Naive thymus-derived CD4-positive, alpha-beta T cell (primary cell): ENCODE data around the gene F10. TPM values are rescaled to one million over a fixed set of nuclear protein-coding genes. Genes with fewer than 3 reads are reported as not detected.

Experiments used
- ATAC-seq: fragments of 150-1000 bp; cut with Tn5 transposase; 2 replicates; pipeline ENCODE4 v1.10.0; 2021; ENCODE audit warnings: mild to moderate bottlenecking, moderate library complexity
- CTCF ChIA-PET: fragments of 350-600 bp; sonication (Branson Sonifier 250); formaldehyde crosslinking; loops from one replicate; lab custom pipeline; 2021; ENCODE audit warnings: antibody characterized with exemption; lab: Charles Lee
- POLR2A ChIA-PET: fragments of 350-600 bp; sonication (Branson Sonifier 250); formaldehyde crosslinking; loops from one replicate; lab custom pipeline; 2021; ENCODE audit warnings: antibody characterized with exemption, inconsistent platforms; lab: Charles Lee
- DNase-seq, 9 donors: peaks; one replicate each; pipeline versions ENCODE4 v3.0.0 to v3.0.0-alpha.2; 2020 to 2022; ENCODE audit warnings: mixed read lengths in 1 of 9
- H3K27ac ChIP-seq: one replicate; pipeline ENCODE4 v1.7.0; 2013; ENCODE audit warnings: mild to moderate bottlenecking, low read depth, low read length, moderate library complexity
- H3K27me3 ChIP-seq, 2 donors: one replicate each; pipeline ENCODE4 v1.7.0; 2013; ENCODE audit warnings: low read length in 2 of 2, mild to moderate bottlenecking in 2 of 2, moderate library complexity in 2 of 2; ENCODE audit not compliant: control insufficient read depth in 2 of 2, insufficient read depth in 2 of 2
- H3K36me3 ChIP-seq, 3 experiments: 1 replicate in 2 of 3; 2 replicates in 1 of 3; pipeline ENCODE4 v1.7.0; 2013; ENCODE audit warnings: low read length in 3 of 3, mild to moderate bottlenecking in 3 of 3, moderate library complexity in 1 of 3; ENCODE audit not compliant: insufficient read depth in 3 of 3, control insufficient read depth in 2 of 3
- H3K4me1 ChIP-seq, 2 donors: one replicate each; pipeline ENCODE4 v1.7.0; 2013; ENCODE audit warnings: low read length in 2 of 2, mild to moderate bottlenecking in 2 of 2, moderate library complexity in 1 of 2; ENCODE audit not compliant: control insufficient read depth in 2 of 2, insufficient read depth in 2 of 2
- H3K4me3 ChIP-seq: 2 replicates; pipeline ENCODE4 v1.7.0; 2013; ENCODE audit warnings: mild to moderate bottlenecking, low read length
- H3K9me3 ChIP-seq, 3 experiments: 1 replicate in 2 of 3; 2 replicates in 1 of 3; pipeline ENCODE4 v1.7.0; 2013; ENCODE audit warnings: low read length in 3 of 3; ENCODE audit not compliant: control insufficient read depth in 2 of 3
- H3K27ac Mint-ChIP-seq, 9 donors: one replicate each; pipeline ENCODE4 v1.8.0; 2020 to 2022; ENCODE audit warnings: mixed read lengths in 9 of 9, mild to moderate bottlenecking in 8 of 9, moderate library complexity in 5 of 9, inconsistent platforms in 2 of 9
- H3K27me3 Mint-ChIP-seq, 5 donors: one replicate each; pipeline ENCODE4 v1.8.0; 2021 to 2022; ENCODE audit warnings: mixed read lengths in 5 of 5, mild to moderate bottlenecking in 1 of 5
- H3K36me3 Mint-ChIP-seq, 5 donors: one replicate each; pipeline ENCODE4 v1.8.0; 2020 to 2022; ENCODE audit warnings: mixed read lengths in 5 of 5, mild to moderate bottlenecking in 3 of 5, inconsistent platforms in 1 of 5
- H3K4me1 Mint-ChIP-seq, 7 donors: one replicate each; pipeline ENCODE4 v1.8.0; 2020 to 2022; ENCODE audit warnings: mixed read lengths in 7 of 7, mild to moderate bottlenecking in 3 of 7, inconsistent platforms in 1 of 7
- H3K4me3 Mint-ChIP-seq, 10 donors: one replicate each; pipeline ENCODE4 v1.8.0; 2020 to 2022; ENCODE audit warnings: mild to moderate bottlenecking in 10 of 10, mixed read lengths in 10 of 10, moderate library complexity in 6 of 10, inconsistent platforms in 2 of 10
- H3K9me3 Mint-ChIP-seq, 11 donors: one replicate each; pipeline ENCODE4 v1.8.0; 2020 to 2022; ENCODE audit warnings: mixed read lengths in 11 of 11, mild to moderate bottlenecking in 4 of 11, inconsistent platforms in 1 of 11, moderate library complexity in 1 of 11
- intact Hi-C, 2 donors: fragments of 100-400 bp; cut with micrococcal nuclease; formaldehyde crosslinking; loops; one replicate each; pipeline ENCODE4 v1.15.1; 2023
- polyA plus RNA-seq, 2 donors: library from polyadenylated mRNA; unstranded; fragments of 300-500 nt; fragmentation: Illumina TruSeq; gene quantifications; one replicate each; pipeline ENCODE4 v1.2.3, GENCODE V29; 2021
- total RNA-seq, 6 experiments: library from RNA in 5 of 6; stranded (reverse) in 5 of 6; gene quantifications; 1 replicate in 5 of 6; 2 replicates in 1 of 6; pipeline ENCODE4 v1.2.3 and lab custom pipeline; 2021 to 2026

Gene F10
- total and polyA plus RNA-seq, 7 experiments from 2014 or later, result not detected

DNA sequence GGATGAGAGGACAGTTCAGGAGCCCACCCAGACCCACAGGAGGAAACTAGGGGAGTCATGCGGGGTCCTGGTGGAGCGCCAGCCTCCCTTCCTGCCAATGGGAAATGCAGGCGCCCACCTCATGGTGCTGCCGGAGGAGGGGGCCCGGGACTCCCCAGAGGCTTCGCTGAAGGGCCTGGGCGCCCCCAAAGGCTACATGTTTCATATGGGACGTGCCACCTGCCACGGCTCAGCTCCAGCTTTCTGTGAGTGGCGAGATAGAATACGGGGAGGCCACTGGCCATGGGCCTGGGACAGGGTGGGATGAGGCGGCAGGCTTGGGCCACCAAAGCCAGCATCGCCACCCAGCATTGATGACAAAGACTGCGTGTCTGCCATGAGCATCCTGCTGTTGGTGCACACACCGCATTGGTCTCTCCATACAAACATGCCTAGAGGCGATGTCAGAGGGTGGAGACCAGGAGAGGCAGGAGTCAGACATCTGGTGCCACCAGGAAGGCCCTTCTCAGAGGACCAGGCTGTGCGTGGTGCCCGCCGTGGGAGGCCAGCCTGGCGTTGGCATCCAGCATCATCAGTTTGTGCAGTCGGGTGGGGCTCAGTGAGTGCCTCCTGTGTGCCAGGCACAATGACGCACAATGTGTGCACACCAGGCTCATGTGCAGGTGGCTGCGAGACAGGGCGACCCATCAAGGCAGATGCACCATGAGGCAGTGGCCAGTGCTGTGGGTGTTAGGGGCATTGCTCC is 1.2 kb upstream of the F10 start:
- no peaks in the 10 kb centered on the region for H3K9me3 ChIP-seq
- no peak overlapping the region for H3K27ac ChIP-seq
- Mint-ChIP-seq H3K4me1 (peaks cover 0 to 5% (median 0%) of the 10 kb centered on the region in 7 donors), H3K27me3 (peaks cover 1 to 12% (median 4%) of the 10 kb centered on the region in 5 donors), H3K9me3 (peaks cover 0 to 1% (median 0%) of the 10 kb centered on the region in 11 donors), H3K4me3 (no peak overlapping the region), H3K27ac (no peak overlapping the region), H3K36me3 (no peaks in the 10 kb centered on the region)
- ATAC-seq (no peak), DNase-seq (no peak)
- intact Hi-C loops, result no loop called here
- ChIA-PET POLR2A (no interaction called here), CTCF (no interaction called here)
- H3K4me1 ChIP-seq, result no peaks in the 10 kb centered on the region
- H3K36me3 ChIP-seq, result no peaks in the 10 kb centered on the region
- no peak overlapping the region for H3K4me3 ChIP-seq
- H3K27me3 ChIP-seq, result no peaks in the 10 kb centered on the region

DNA sequence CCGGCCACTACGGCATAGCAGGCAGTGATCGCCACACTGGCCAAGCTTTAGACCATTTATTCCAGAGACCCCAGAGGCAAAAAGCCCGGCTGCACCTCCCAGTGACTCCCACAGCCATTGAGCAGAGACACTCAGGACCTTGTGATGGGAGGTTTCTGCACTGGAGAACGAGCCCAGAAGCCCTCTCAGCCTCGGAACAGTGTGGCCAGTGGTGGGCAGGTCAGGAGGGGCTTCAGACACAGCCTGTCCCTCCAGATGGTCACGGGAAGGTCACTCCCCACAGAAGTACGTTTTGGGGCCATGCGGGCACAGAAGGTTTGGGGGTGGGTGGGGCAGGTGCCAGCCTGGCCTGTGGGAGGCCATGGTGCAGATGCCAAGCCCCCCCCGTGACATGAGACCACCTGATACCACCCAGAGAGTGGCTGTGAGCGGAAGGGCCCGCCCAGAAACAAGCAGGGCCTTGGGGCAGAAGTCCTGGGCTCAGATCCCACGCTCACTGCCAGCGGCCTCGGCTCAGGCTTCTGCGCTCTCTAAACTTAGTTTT is 599 bp upstream of the F10 start:
- H3K4me1 Mint-ChIP-seq, result peaks cover 0 to 5% (median 0%) of the 10 kb centered on the region in 7 donors
- CTCF ChIA-PET, result no interaction called here

DNA sequence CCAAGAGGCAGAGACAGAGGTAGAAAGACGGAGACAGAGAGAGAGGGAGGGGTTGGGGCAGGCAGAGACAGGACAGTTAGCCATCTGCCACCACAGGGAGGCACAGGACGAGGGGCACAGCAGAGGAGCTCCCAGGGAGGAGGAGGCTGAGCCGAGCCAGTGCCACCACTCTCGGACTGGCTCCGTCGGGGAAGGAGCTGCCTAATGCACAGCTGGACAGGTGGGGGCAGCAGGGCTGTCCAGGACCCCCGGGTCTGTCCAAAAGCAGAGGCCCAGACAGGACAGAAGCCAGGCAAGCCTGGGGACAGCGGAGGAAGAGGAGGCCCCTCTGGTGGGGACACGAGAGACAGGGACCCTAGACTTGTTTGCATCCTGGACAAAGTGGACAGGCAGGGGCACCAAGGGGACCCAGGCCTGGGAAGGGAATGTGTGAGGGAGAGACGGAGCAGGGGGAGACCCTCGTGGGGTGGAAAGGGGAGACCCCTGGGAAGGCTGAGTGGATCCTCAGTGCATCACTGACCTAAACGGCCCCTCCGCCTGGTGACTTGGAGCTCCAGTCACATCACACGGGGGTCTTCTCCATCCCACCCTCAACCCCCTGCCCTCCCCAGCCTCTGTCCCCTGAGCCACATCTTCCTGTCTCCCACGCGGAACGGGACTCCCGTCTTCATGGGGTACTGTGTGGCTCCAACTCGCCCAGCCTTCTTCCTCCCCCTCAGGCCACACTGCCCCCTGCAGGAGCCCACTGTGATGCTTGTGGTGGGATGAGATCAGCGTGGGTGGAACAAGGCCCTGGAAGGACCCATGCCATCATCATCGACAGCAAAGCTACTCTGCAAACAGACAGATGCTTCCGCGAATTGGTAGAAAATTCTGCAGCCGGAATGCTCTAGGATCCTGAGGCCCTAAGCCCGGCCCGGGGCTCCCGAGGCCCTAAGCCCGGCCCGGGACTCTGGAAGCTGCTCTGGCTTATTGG is 915 bp downstream of the F10 start:
- H3K27me3 Mint-ChIP-seq, result peaks cover 20 to 29% (median 21%) of the 10 kb centered on the region in 5 donors
- DNase-seq (no peak), ATAC-seq (no peak)
- no peak overlapping the region for H3K27ac Mint-ChIP-seq
- no peaks in the 10 kb centered on the region for H3K4me1 ChIP-seq
- POLR2A ChIA-PET, result no interaction called here
- H3K4me3 ChIP-seq, result no peak overlapping the region
- intact Hi-C loops, result no loop called here
- no peaks in the 10 kb centered on the region for H3K27me3 ChIP-seq
- H3K36me3 ChIP-seq, result no peaks in the 10 kb centered on the region
- CTCF ChIA-PET, result interaction anchor here (0.6 kb wide), 1 partner anchor 140 kb away, joined by 6 read pairs; no protein-coding TSS in a partner anchor
- H3K9me3 ChIP-seq, result no peaks in the 10 kb centered on the region
- peaks cover 0 to 1% (median 0%) of the 10 kb centered on the region in 11 donors for H3K9me3 Mint-ChIP-seq
- no peak overlapping the region for H3K4me3 Mint-ChIP-seq
- H3K27ac ChIP-seq, result no peak overlapping the region
- H3K4me1 Mint-ChIP-seq, result peaks cover 0 to 6% (median 0%) of the 10 kb centered on the region in 7 donors
- H3K36me3 Mint-ChIP-seq, result no peaks in the 10 kb centered on the region

More for the DNA sequence above, 599 bp upstream of the F10 start:
- Histone ChIP-seq H3K27ac (no peak overlapping the region), H3K27me3 (no peaks in the 10 kb centered on the region), H3K4me3 (no peak overlapping the region), H3K9me3 (no peaks in the 10 kb centered on the region), H3K4me1 (no peaks in the 10 kb centered on the region), H3K36me3 (no peaks in the 10 kb centered on the region)
- no peak for DNase-seq
- intact Hi-C loops, result no loop called here
- Mint-ChIP-seq H3K9me3 (peaks cover 0 to 1% (median 0%) of the 10 kb centered on the region in 11 donors), H3K27ac (no peak overlapping the region), H3K36me3 (no peaks in the 10 kb centered on the region), H3K27me3 (peaks cover 7 to 16% (median 8%) of the 10 kb centered on the region in 5 donors), H3K4me3 (no peak overlapping the region)
- no peak for ATAC-seq
- POLR2A ChIA-PET, result no interaction called here

DNA sequence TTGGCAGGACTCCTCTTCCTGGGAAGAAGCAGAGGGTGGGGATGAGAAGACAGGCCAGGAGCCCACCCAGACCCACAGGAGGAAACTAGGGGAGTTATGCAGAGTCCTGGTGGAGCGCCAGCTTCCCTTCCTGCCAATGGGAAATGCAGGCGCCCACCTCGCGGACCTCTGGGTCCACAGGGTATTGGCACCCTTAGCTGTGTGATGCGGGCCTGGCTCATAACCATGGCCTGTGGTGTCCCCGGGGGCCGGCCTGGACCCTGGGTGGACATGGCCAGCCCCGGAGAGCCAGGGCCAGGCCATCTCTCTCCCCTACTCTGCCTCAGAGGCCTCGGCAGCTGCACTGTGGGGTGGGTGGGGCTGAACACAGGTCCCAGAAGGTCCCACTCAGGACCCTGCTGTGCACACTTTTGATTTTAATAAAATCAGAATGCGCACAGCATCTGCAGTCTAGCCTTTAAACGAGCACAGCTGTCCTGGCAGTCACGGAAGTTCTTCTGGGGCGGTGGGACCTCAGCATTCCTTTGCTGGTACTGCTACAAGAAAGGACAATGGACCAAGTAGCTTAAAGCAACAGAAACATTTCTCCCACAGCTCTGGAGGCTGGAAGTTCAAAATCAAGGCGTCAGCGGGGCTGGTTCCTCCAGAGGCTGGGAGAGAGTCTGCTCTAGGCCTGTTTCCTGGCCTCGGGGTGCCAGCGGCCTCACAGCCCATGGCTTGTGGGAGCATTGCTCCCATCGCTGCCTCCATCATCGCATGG is 1.8 kb downstream of the F10 start:
- ATAC-seq (no peak), DNase-seq (no peak)
- H3K4me1 ChIP-seq, result no peaks in the 10 kb centered on the region
- ChIA-PET POLR2A (no interaction called here), CTCF (interaction anchor here (0.6 kb wide), 1 partner anchor 141 kb away, joined by 6 read pairs; no protein-coding TSS in a partner anchor)
- H3K4me3 Mint-ChIP-seq, result no peak overlapping the region
- H3K36me3 Mint-ChIP-seq, result no peaks in the 10 kb centered on the region
- H3K9me3 Mint-ChIP-seq, result peaks cover 0 to 1% (median 0%) of the 10 kb centered on the region in 11 donors
- peaks cover 0 to 6% (median 0%) of the 10 kb centered on the region in 7 donors for H3K4me1 Mint-ChIP-seq
- H3K27me3 Mint-ChIP-seq, result peaks cover 27 to 34% (median 28%) of the 10 kb centered on the region in 5 donors
- no peaks in the 10 kb centered on the region for H3K27me3 ChIP-seq
- no peaks in the 10 kb centered on the region for H3K9me3 ChIP-seq
- H3K36me3 ChIP-seq, result no peaks in the 10 kb centered on the region
- no peak overlapping the region for H3K4me3 ChIP-seq
- H3K27ac Mint-ChIP-seq, result no peak overlapping the region
- intact Hi-C loops, result no loop called here
- no peak overlapping the region for H3K27ac ChIP-seq

DNA sequence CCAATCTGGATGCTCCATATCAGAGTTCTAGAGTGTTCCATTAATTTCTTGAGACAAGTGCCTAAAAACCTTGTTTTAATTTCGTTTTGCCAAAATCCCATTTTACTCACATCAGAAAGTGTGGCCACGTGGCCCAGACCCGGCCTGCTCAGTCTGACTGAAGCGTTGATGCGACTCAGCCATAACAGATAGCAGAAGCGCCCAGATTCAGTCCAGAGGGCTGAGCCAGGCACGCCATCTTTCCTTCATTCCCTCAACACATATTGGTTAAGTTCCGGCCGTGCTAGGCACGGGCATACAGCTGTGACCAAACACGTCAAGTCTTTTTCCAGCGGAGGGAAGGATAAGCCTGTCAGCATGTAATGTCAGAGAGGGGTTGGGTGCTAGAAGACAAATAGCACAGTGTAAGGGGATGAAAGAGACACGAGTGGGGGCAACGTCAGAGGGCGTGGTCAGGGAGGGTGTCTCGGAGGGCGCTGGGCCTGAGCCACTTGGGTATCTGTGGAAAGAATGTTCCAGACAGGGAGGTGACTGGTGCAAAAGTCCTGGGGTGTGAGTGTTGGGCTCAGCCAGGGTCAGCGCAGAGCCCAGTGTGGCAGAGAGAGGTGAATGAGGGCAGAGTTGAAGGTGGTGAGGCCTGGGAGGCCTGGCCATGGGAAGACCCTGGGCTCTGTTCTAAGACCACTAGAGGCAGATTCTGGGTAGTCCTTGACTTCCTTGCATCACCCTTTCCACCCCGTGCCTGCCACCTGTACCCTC is 3.1 kb downstream of the F10 start:
- POLR2A ChIA-PET, result no interaction called here
- Mint-ChIP-seq H3K27me3 (peaks cover 28 to 34% (median 28%) of the 10 kb centered on the region in 5 donors), H3K27ac (no peak overlapping the region), H3K4me3 (no peak overlapping the region), H3K4me1 (peaks cover 0 to 6% (median 4%) of the 10 kb centered on the region in 7 donors), H3K36me3 (no peaks in the 10 kb centered on the region), H3K9me3 (peaks cover 0 to 1% (median 0%) of the 10 kb centered on the region in 11 donors)
- ATAC-seq (no peak), DNase-seq (no peak)
- no peaks in the 10 kb centered on the region for H3K9me3 ChIP-seq
- no peaks in the 10 kb centered on the region for H3K4me1 ChIP-seq
- no peak overlapping the region for H3K4me3 ChIP-seq
- no peaks in the 10 kb centered on the region for H3K27me3 ChIP-seq
- no peaks in the 10 kb centered on the region for H3K36me3 ChIP-seq
- H3K27ac ChIP-seq, result no peak overlapping the region
- intact Hi-C loops, result no loop called here
- CTCF ChIA-PET, result no interaction called here
